PC-3 (cell line): Measurements from ENCODE around the gene EIF4EBP2.

Source experiments
- EZH2 ChIP-seq: fragments of 300-600 bp; sonication (generic); IDR thresholded peaks from one replicate; pipeline ENCODE4 v1.6.1; 2017; ENCODE audit warnings: antibody characterized with exemption, mild to moderate bottlenecking, low read length; ENCODE audit not compliant: unreplicated experiment
- EZH2phosphoT487 ChIP-seq: fragments of 300-600 bp; sonication (generic); IDR thresholded peaks from 2 replicates; pipeline ENCODE4 v1.6.1; 2018; ENCODE audit warnings: mild to moderate bottlenecking, antibody characterized with exemption, low read length, borderline replicate concordance
- TF ChIP-seq, protein P1 (sequence below): fragments of 300-600 bp; sonication (generic); conservative IDR thresholded peaks from 2 replicates; pipeline ENCODE4 v1.5.1; 2017; ENCODE audit warnings: antibody characterized with exemption, low read depth, mild to moderate bottlenecking, low read length

DNA sequence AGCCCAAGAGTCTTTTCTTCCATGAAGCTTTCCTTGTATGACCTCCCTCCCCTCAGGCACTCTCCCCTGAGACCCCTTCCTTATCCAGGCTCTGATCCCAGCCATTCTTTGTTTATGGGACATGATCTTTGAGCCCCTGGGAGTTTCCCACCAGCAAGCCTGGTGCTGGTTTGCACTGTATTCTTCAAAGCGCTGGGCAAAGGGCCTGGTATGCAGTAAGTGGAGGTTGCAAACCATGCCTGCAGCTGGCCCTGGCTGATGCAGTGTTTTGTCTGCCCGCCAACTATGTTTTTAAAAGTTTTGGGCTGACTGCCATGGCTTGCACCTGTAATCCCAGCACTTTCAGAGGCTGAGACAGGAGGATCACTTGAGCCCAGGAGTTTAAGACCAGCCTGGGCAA is 44.3 kb downstream of the EIF4EBP2 start:
- TF ChIP-seq, protein P1, sequence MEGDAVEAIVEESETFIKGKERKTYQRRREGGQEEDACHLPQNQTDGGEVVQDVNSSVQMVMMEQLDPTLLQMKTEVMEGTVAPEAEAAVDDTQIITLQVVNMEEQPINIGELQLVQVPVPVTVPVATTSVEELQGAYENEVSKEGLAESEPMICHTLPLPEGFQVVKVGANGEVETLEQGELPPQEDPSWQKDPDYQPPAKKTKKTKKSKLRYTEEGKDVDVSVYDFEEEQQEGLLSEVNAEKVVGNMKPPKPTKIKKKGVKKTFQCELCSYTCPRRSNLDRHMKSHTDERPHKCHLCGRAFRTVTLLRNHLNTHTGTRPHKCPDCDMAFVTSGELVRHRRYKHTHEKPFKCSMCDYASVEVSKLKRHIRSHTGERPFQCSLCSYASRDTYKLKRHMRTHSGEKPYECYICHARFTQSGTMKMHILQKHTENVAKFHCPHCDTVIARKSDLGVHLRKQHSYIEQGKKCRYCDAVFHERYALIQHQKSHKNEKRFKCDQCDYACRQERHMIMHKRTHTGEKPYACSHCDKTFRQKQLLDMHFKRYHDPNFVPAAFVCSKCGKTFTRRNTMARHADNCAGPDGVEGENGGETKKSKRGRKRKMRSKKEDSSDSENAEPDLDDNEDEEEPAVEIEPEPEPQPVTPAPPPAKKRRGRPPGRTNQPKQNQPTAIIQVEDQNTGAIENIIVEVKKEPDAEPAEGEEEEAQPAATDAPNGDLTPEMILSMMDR, result no peak
- TF ChIP-seq EZH2, result no peak
- no peak for TF ChIP-seq EZH2phosphoT487
